ENCODE measurements around the gene CREG2.

GRCh38 chr2:101412092-101412694, 24.9 kb upstream of the CREG2 start:
- TF ChIP-seq CTCF (conservative IDR thresholded peaks at IDR 0.05; ENCODE audit: low read depth, low read length), result no peak
- no peak for TF ChIP-seq EZH2 (IDR thresholded peaks at IDR 0.05; ENCODE audit: borderline replicate concordance, low read depth, low read length, poor library complexity, severe bottlenecking)

Data from A673 (cell line).